ENCODE results near the gene FMN2.

GRCh38 chr1:240462766-240463395 lies 371.2 kb downstream of the FMN2 start:
- no peak for TF ChIP-seq POLR2A (IDR thresholded peaks at IDR 0.05)
- no peak for TF ChIP-seq CTCF (IDR thresholded peaks at IDR 0.05)

Measured in Peyer's patch (tissue), 4 donors.